ENCODE measurements around the gene EIF2D.
A peak's percentile ranks its signal among the peaks of the same experiment; 100 is the strongest.
"Not testable (repeated sequence)": the region's sequence is repeated elsewhere in the genome, so short reads cannot be mapped to it uniquely, and the experiment has no call there.

The EIF2D gene

GRCh38 chr1:206635080-206635977, 23.1 kb upstream of the EIF2D start, which contains the start of gene DYRK3:
Gene DYRK3 (plus strand): TSS chr1:206635536. CDS start chr1:206635704, 168 bp downstream.
- DNase-seq: peak; percentile 92

- peak; percentile 91 for DNase-seq
Observed at GRCh38 chr1:206634365-206635079, 22.3 kb upstream of the EIF2D start.

- no peak for DNase-seq
Observed at GRCh38 chr1:206633708-206634121, 21.4 kb upstream of the EIF2D start.

GRCh38 chr1:206631085-206631509, 18.8 kb upstream of the EIF2D start:
- DNase-seq: peak; percentile 89

GRCh38 chr1:206628916-206629315, 16.7 kb upstream of the EIF2D start:
- DNase-seq: no peak

GRCh38 chr1:206626396-206626795, 14.1 kb upstream of the EIF2D start:
- DNase-seq: not testable (repeated sequence)

GRCh38 chr1:206609229-206609991, 2.9 kb downstream of the EIF2D start:
- no peak for DNase-seq

- DNase-seq: no peak
Observed at GRCh38 chr1:206608108-206608698, 4.1 kb downstream of the EIF2D start.

- peak; percentile 38 for DNase-seq
Observed at GRCh38 chr1:206606867-206607266, 5.4 kb downstream of the EIF2D start.

- DNase-seq: no peak
Observed at GRCh38 chr1:206604861-206605260, 7.4 kb downstream of the EIF2D start.

GRCh38 chr1:206600527-206600926, 11.7 kb downstream of the EIF2D start:
- DNase-seq: no peak

- no peak for DNase-seq
Observed at GRCh38 chr1:206596319-206596666, 16.0 kb downstream of the EIF2D start.

GRCh38 chr1:206595581-206596318, 16.5 kb downstream of the EIF2D start:
- no peak for DNase-seq

GRCh38 chr1:206593351-206593925, 18.8 kb downstream of the EIF2D start:
- no peak for DNase-seq

GRCh38 chr1:206591696-206592095, 20.6 kb downstream of the EIF2D start:
- DNase-seq: no peak

GRCh38 chr1:206591226-206591625, 21.0 kb downstream of the EIF2D start:
- DNase-seq: no peak

GRCh38 chr1:206590025-206590758, 22.1 kb downstream of the EIF2D start:
- DNase-seq: no peak

GRCh38 chr1:206589206-206589605, 23.1 kb downstream of the EIF2D start:
- DNase-seq: no peak

- DNase-seq: no peak
Observed at GRCh38 chr1:206588492-206588891, 23.8 kb downstream of the EIF2D start.

GRCh38 chr1:206587904-206588303, 24.4 kb downstream of the EIF2D start:
- DNase-seq: no peak

Measured in COR-L47 (cell line).